Posterior cingulate gyrus (tissue), 11 donors: ENCODE measurements around the gene HS3ST4.

Source experiments
- DNase-seq, 10 donors: peaks; one replicate each; pipeline versions ENCODE4 v3.0.0 to v3.0.0-alpha.2; 2020 to 2021; ENCODE audit warnings: mixed read lengths in 3 of 10
- intact Hi-C: fragments of 100-400 bp; cut with DNase I; formaldehyde crosslinking; loops from one replicate; pipeline ENCODE4 v1.15.1; 2023

The HS3ST4 gene

GRCh38 chr16:25691519-25692091 lies at the start of gene HS3ST4:
HS3ST4 (plus strand) TSS chr16:25691959.
- peak in 7 of 10 donors; percentile 23 to 91 (median 40) for DNase-seq
- intact Hi-C loops = no loop called here

GRCh38 chr16:25643633-25644032 lies 48.1 kb upstream of the HS3ST4 start:
- DNase-seq = no peak
- intact Hi-C loops = no loop called here

GRCh38 chr16:25656639-25657038 lies 35.1 kb upstream of the HS3ST4 start:
- intact Hi-C loops = loop anchor here (10.0 kb wide), 1 partner anchor 62 kb away; no protein-coding TSS in a partner anchor
- DNase-seq = no peak

- DNase-seq = no peak
- intact Hi-C loops = no loop called here
These were observed 14.9 kb upstream of the HS3ST4 start for GRCh38 chr16:25676820-25677219.

- intact Hi-C loops = no loop called here
- no peak for DNase-seq
These were observed 12.2 kb upstream of the HS3ST4 start for GRCh38 chr16:25679511-25679910.

- intact Hi-C loops = no loop called here
- DNase-seq = no peak
These were observed 2.5 kb upstream of the HS3ST4 start for GRCh38 chr16:25689137-25689836.

- peak in 1 of 10 donors; percentile 81 for DNase-seq
- intact Hi-C loops = no loop called here
These were observed 1.1 kb upstream of the HS3ST4 start for GRCh38 chr16:25690552-25691143.

GRCh38 chr16:25692351-25692741 lies 587 bp downstream of the HS3ST4 start:
- intact Hi-C loops = no loop called here
- DNase-seq = peak in 2 of 10 donors; percentile 60 to 65

GRCh38 chr16:25692742-25693508 lies 1.2 kb downstream of the HS3ST4 start:
- intact Hi-C loops = no loop called here
- peak in 2 of 10 donors; percentile 68 to 77 for DNase-seq

- no peak for DNase-seq
- intact Hi-C loops = no loop called here
These were observed 1.9 kb downstream of the HS3ST4 start for GRCh38 chr16:25693631-25694030.

GRCh38 chr16:25699069-25699468 lies 7.3 kb downstream of the HS3ST4 start:
- intact Hi-C loops = no loop called here
- DNase-seq = no peak

GRCh38 chr16:25700547-25700946 lies 8.8 kb downstream of the HS3ST4 start:
- no peak for DNase-seq
- intact Hi-C loops = no loop called here

- DNase-seq = no peak
- intact Hi-C loops = no loop called here
These were observed 15.8 kb downstream of the HS3ST4 start for GRCh38 chr16:25707553-25707952.

GRCh38 chr16:25707982-25708583 lies 16.3 kb downstream of the HS3ST4 start:
- intact Hi-C loops = no loop called here
- DNase-seq = no peak

- intact Hi-C loops = no loop called here
These were observed 17.5 kb downstream of the HS3ST4 start for GRCh38 chr16:25709213-25709612.

GRCh38 chr16:25713785-25714570 lies 22.2 kb downstream of the HS3ST4 start:
- intact Hi-C loops = no loop called here
- no peak for DNase-seq

More at GRCh38 chr16:25709213-25709612, 17.5 kb downstream of the HS3ST4 start:
- DNase-seq = no peak

GRCh38 chr16:25716186-25716585 lies 24.4 kb downstream of the HS3ST4 start:
- intact Hi-C loops = no loop called here
- DNase-seq = no peak

GRCh38 chr16:25721439-25721838 lies 29.7 kb downstream of the HS3ST4 start:
- DNase-seq = peak in 3 of 10 donors; percentile 35 to 82 (median 37)
- intact Hi-C loops = no loop called here

GRCh38 chr16:25726430-25727098 lies 34.8 kb downstream of the HS3ST4 start:
- intact Hi-C loops = no loop called here
- no peak for DNase-seq
